NCI-H1417 treated with DMSO at 0.1 percent for 48 hours (cell line): ENCODE measurements around the gene ETV7.

Experiments
- DNase-seq: peaks from one replicate; lab custom pipeline; 2025; lab: John Stamatoyannopoulos, UW

The ETV7 gene

DNA sequence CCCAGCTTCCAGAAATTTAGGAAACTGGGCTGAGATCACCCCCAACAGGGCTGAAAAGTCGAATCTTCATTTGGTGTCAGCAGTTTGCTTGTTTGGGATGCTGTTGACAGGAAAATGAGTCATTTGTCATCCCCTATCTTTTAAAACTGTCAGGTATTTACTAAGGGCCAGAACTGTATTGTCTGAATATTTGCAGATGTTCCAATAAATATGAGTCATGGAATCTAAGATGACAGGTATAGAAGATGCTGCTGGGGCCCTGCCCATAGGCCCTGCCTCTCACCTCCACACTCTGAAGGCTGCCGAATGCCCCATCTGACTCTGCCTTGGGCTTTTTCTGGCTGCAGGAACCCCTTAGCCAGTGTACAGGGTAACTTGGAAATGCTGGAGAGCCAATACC is 3.9 kb downstream of the ETV7 start:
- DNase-seq, result no peak

GRCh38 chr6:36382976-36383375 is 4.5 kb downstream of the ETV7 start:
- DNase-seq, result no peak

GRCh38 chr6:36381502-36382389 is 5.7 kb downstream of the ETV7 start:
- no peak for DNase-seq

GRCh38 chr6:36380166-36380565 is 7.3 kb downstream of the ETV7 start:
- DNase-seq, result no peak

DNA sequence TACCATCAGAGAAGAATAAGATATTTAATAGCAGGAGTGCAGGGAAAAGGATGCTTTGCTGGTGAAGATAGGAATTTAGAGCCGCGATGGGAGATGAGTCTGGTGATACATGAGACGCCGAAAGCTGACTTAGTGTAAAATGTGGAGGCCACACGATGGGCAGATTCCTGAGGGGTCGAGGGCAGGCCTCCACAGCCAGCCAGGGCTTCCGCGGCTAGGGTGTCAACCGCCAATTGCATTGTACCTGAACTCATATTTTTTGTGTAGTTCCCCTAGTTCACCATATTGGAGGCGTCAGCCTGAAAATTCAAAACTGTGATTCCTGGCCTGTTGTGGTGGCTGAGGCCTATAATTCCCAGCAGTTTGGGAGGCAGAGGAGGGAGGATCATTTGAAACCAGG is 8.5 kb downstream of the ETV7 start:
- DNase-seq, result no peak

DNA sequence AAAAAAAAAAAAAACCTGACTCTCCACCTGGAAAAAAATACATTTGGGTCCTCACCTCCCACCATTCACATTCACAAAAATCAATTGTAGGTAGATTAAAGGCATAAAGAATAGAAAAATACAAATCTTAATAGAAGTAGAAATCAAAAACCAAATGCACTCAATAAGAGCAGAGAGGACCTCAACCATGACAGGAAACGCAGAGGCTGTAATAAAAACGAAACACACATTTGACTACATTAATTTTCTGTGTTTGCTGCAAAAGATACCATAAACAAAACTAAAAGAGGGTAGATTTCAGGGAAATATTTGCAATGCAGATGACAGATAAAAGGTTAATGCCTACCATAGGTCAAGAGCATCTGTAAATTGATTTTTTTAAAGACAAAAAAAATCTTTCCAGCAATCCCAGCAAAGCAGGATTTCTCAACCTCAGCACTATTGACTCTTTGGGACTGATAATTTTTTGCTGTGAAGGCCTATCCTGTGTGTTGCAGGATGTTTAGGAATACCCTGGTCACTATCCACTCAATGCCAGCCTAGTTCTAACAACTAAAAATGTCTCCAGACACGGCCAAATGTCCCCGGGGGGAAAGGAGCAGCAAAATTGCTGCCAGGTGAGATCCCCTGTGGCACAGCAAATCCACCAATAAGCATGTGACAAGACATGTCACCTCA is 9.1 kb downstream of the ETV7 start:
- DNase-seq, result no peak

- no peak for DNase-seq
These were observed 9.9 kb downstream of the ETV7 start for GRCh38 chr6:36377594-36377993.

DNA sequence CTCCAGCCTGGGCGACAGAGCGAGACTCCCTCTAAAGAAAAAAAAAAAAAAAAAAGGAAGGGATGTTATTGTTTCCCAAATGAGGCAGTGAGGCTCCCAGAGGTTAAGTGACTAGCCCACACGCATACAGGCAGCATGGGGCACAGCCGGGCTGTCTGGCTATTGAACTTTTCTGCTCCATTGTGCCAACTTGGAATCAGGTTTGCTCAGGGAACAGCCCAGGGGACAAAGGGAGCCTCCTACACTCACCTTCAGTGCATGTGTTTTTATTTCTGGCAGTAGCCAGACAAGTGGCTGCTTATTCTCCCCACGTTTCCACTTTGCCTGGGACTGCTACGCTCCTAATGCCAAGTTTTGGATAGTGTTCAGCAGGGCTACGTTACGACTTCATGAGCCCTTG is 10.7 kb downstream of the ETV7 start:
- DNase-seq, result no peak

DNA sequence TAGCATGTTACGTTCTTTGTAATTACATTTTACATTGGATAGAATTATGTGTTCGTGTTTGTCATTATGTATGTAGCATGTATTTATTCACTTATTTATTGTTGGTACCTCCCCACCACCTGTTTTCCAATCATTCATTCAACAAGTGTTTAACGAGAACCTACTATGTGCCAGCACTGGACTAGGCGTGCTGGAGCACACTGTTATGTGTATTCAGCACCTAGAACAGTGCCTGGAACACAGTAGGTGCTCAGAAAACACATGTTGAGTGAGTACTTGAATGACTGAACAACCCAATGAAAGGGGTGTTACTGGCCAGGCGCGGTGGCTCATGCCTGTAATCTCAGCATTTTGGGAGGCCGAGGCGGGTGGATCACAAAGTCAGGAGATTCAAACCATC is 11.3 kb downstream of the ETV7 start:
- no peak for DNase-seq

GRCh38 chr6:36375644-36376155 is 11.8 kb downstream of the ETV7 start:
- DNase-seq, result no peak

DNA sequence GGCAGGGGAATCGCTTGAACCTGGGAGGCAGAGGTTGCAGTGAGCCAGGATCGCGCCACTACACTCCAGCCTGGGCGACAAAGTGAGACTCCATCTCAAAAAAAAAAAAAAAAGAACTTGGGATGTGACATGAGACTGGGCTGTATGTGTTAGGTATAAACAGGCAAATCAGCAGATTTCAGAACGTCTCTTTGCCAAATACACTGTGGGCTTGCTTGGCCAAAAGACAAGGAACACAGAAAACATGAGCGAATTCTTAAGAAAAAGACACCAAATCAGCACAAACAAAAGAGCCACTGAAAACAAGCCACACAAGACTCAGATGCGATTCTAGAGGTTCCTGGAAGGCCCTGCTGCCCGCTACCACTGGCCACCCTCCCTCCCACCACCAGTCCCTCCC is 12.5 kb downstream of the ETV7 start:
- no peak for DNase-seq

GRCh38 chr6:36374194-36374593 is 13.3 kb downstream of the ETV7 start:
- DNase-seq, result no peak

- no peak for DNase-seq
These were observed 14.0 kb downstream of the ETV7 start for GRCh38 chr6:36373368-36374019.

- DNase-seq, result no peak
These were observed 15.4 kb downstream of the ETV7 start for GRCh38 chr6:36372088-36372487.

DNA sequence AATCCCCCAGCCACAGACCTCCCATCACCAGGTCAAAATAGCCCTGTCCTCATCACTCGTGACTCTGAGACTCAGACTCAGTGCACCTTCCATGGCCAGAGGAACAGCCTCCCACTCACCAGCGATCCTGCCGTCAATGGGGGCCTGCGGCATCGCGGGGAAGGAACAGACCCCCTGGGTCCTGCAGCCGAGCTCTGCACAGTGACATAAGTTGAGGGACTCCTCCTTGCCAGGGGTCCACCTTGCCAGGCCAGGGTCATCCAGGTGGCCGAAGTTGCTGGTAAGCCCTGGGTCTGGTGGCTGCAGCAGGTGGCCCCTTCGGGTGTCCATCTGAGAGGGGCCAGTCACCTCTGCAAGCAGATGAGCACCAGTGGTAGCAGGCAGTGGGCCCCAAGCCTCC is 16.3 kb downstream of the ETV7 start:
- DNase-seq, result no peak

GRCh38 chr6:36370638-36371037 is 16.8 kb downstream of the ETV7 start:
- no peak for DNase-seq

GRCh38 chr6:36368921-36369865 is 18.3 kb downstream of the ETV7 start:
- peak; percentile 55 for DNase-seq

GRCh38 chr6:36368421-36368820 is 19.0 kb downstream of the ETV7 start:
- DNase-seq, result no peak

DNA sequence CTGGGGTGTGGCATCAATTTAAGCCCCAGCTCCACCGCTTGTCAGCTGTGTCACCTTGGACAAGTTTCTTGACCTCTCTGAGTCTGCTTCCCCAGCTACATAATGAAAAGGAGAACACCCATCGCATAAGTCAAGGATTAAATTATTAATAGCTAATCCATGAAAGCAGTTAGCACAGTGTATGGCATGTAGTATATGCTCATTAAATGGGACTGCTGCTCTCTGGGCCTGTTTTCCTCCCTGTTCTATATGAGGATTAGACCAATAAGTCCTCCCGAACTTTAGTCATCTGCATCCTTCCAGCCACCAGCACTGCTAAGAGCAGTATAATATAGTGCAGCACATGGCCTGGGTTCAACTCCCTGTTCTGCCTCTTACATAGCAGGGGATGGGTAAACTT is 19.7 kb downstream of the ETV7 start:
- DNase-seq, result no peak

DNA sequence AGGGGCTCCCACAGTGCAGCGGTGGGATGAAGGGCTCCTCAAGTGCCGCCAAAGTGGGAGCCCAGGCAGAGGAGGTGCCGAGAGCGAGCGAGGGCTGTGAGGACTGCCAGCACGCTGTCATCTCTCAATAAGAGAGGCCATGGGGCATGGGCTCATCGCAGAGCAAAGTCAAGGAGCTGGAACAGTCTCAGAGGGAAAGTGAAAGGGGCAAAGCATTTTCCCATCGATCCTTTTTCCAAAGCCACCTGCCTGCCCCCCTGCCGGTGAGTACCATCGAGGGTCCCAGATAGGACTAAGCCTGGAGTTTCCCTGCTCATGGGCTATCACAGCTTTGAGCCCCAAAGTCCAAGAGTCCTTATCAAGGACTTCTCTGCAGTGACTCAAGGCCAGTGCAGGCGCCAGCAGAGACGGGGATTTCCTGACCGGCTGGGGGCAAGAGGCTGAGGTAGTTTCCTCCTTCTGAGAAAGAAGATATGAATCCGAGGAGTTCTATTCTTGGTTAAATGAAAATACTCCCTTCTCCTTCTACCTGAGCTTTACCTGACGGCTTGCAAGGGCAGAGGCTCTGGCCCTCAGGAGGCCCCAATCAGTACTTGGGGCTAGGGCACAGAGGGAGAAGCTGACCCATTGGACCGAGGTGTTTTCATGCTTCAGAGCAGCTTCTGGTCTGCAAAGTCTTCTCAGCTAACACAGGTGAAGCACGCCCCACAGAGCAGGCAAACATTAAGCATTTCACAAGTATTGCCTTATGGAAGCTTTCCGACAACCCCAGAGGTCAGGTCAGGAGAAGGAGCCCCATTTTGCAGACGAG is 22.6 kb downstream of the ETV7 start:
- DNase-seq, result no peak
